Fibroblast of skin of right biceps (primary cell): ENCODE data around the gene PTK6.

Experiments
- DNase-seq: peaks from one replicate; pipeline ENCODE4 v3.0.0-alpha.2; 2013

Gene PTK6

GRCh38 chr20:63542031-63542559 is 4.9 kb upstream of the PTK6 start:
- no peak for DNase-seq

- no peak for DNase-seq
These were observed 4.2 kb upstream of the PTK6 start for GRCh38 chr20:63541371-63541770.

- DNase-seq, result peak; percentile 49
These were observed 3.4 kb upstream of the PTK6 start for GRCh38 chr20:63540417-63541186.

GRCh38 chr20:63539441-63540370 is 2.5 kb upstream of the PTK6 start:
- DNase-seq, result no peak

- DNase-seq, result no peak
These were observed 1.9 kb upstream of the PTK6 start for GRCh38 chr20:63539092-63539430.

- no peak for DNase-seq
These were observed 1.3 kb upstream of the PTK6 start for GRCh38 chr20:63538204-63539091.

GRCh38 chr20:63537525-63538203 is 488 bp upstream of the PTK6 start:
- peak; percentile 72 for DNase-seq

- no peak for DNase-seq
These were observed 767 bp downstream of the PTK6 start for GRCh38 chr20:63536241-63536977.

GRCh38 chr20:63534831-63535651 is 2.1 kb downstream of the PTK6 start:
- DNase-seq, result no peak

GRCh38 chr20:63534427-63534830 is 2.7 kb downstream of the PTK6 start:
- DNase-seq, result no peak

GRCh38 chr20:63533871-63534393 is 3.2 kb downstream of the PTK6 start:
- no peak for DNase-seq

GRCh38 chr20:63533388-63533787 is 3.8 kb downstream of the PTK6 start:
- no peak for DNase-seq

GRCh38 chr20:63532449-63532971 is 4.7 kb downstream of the PTK6 start:
- no peak for DNase-seq

GRCh38 chr20:63531686-63532448 is 5.3 kb downstream of the PTK6 start:
- no peak for DNase-seq

GRCh38 chr20:63530788-63531160 is 6.4 kb downstream of the PTK6 start:
- no peak for DNase-seq

GRCh38 chr20:63529861-63530787 is 7.1 kb downstream of the PTK6 start:
- DNase-seq, result no peak

- no peak for DNase-seq
These were observed 7.9 kb downstream of the PTK6 start for GRCh38 chr20:63529180-63529860.

- DNase-seq, result no peak
These were observed 10.0 kb downstream of the PTK6 start for GRCh38 chr20:63527184-63527583.
